GM12891 (cell line): ENCODE data around the gene HMHB1. TPM values are rescaled to one million over a fixed set of nuclear protein-coding genes. Genes with fewer than 3 reads are reported as not detected.

Experiments used
- DNase-seq: peaks from one replicate; pipeline ENCODE4 v3.0.0; 2011; ENCODE audit warnings: low spot score; ENCODE audit not compliant: insufficient read length
- FAIRE-seq: peaks from 2 replicates; lab custom pipeline; 2011; peaks lifted over from hg19 to GRCh38; lab: Jason Lieb, UNC
- PAX5 ChIP-seq: IDR thresholded peaks from 2 replicates; pipeline ENCODE4 v1.6.1; 2011; ENCODE audit warnings: low read length, moderate library complexity, mild to moderate bottlenecking; ENCODE audit not compliant: insufficient read depth, severe bottlenecking
- POLR2A ChIP-seq: IDR thresholded peaks from 2 replicates; pipeline ENCODE4 v1.6.1; 2011; ENCODE audit warnings: low read depth, low read length, control low read depth
- POLR2AphosphoS5 ChIP-seq: IDR thresholded peaks from 2 replicates; pipeline ENCODE4 v1.6.1; 2011; ENCODE audit warnings: low read depth, low read length, control low read depth
- POU2F2 ChIP-seq: IDR thresholded peaks from 2 replicates; pipeline ENCODE4 v1.6.1; 2011; ENCODE audit warnings: low read depth, mild to moderate bottlenecking, control low read depth, low read length, moderate library complexity
- SPI1 ChIP-seq: IDR thresholded peaks from 2 replicates; pipeline ENCODE4 v1.6.1; 2011; ENCODE audit warnings: low read depth, low read length, control low read depth
- TAF1 ChIP-seq: IDR thresholded peaks from 2 replicates; pipeline ENCODE4 v1.6.1; 2011; ENCODE audit warnings: low read depth, low read length, control low read depth
- polyA plus RNA-seq: library from polyadenylated mRNA; unstranded; fragments of >200 nt; gene quantifications from one replicate; pipeline ENCODE4 v1.2.1, GENCODE V29; 2012; ENCODE audit warnings: low read depth, missing spikeins, inconsistent platforms; ENCODE audit not compliant: missing spikeins

Gene HMHB1
- 13.2 TPM for polyA plus RNA-seq

- FAIRE-seq (peak; percentile 93), DNase-seq (no peak)
- TF ChIP-seq TAF1 (0 out of 2 replicates have a peak, but pooled peaks have one; percentile 27), SPI1 (peak; percentile 36; the same call in 1 of the 2 replicates), PAX5 (no peak), POU2F2 (0 out of 2 replicates have a peak, but pooled peaks have one; percentile 26), POLR2A (peak; percentile 39; the same call in 1 of the 2 replicates), POLR2AphosphoS5 (0 out of 2 replicates have a peak, but pooled peaks have one; percentile 49)
Observed at GRCh38 chr5:143812085-143812705, at the start of gene HMHB1. Gene HMHB1 (plus strand): TSS chr5:143812161.

- no peak for FAIRE-seq
- TF ChIP-seq TAF1 = no peak
- no peak for TF ChIP-seq POU2F2
- TF ChIP-seq POLR2AphosphoS5 = no peak
- no peak for TF ChIP-seq SPI1
Observed at GRCh38 chr5:143762636-143763220, 49.2 kb upstream of the HMHB1 start.

GRCh38 chr5:143767162-143767561 lies 44.8 kb upstream of the HMHB1 start:
- FAIRE-seq = no peak
- TF ChIP-seq TAF1 = no peak
- no peak for TF ChIP-seq PAX5
- no peak for TF ChIP-seq POLR2A
- no peak for TF ChIP-seq POLR2AphosphoS5
- TF ChIP-seq SPI1 = no peak
- TF ChIP-seq POU2F2 = no peak
- DNase-seq = no peak

More at GRCh38 chr5:143762636-143763220, 49.2 kb upstream of the HMHB1 start:
- DNase-seq = no peak

DNA sequence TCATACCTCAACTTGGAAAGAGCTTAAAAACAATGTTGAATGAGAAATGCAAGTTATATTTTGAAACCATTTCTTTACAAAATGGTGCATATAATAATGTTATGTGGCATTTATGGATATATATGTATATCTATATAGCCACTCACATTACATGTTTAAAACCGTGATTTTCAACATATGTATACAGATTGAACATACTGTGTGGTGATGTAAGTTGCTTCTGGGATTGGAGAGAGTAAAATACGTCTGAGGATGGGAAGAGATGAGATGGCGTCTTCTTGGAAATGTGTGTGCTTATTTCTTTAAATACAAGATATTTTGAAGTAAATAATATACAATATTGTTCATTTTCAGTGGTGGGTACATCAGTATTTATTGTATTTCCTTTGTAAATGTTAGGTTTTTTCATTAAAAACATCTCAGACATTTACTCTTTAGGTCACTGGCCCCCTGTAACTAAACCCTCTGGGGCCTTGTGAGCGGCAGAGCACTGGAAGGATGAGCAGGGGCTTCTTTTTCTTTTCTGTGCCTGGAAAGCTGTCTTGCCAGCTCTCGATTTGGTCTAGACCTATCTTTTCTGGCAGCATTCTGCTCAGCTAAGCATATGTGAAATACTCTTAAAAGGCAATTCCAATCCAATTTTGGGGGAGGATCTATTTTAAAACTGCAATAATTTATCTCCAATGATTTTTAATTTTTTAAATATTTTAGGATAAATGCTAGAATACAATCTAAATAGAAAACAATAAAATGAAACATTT lies 42.8 kb upstream of the HMHB1 start:
- TF ChIP-seq POLR2A = no peak
- TF ChIP-seq PAX5 = no peak
- TF ChIP-seq TAF1 = no peak
- TF ChIP-seq SPI1 = no peak
- no peak for TF ChIP-seq POU2F2
- no peak for TF ChIP-seq POLR2AphosphoS5
- DNase-seq (no peak), FAIRE-seq (no peak)

DNA sequence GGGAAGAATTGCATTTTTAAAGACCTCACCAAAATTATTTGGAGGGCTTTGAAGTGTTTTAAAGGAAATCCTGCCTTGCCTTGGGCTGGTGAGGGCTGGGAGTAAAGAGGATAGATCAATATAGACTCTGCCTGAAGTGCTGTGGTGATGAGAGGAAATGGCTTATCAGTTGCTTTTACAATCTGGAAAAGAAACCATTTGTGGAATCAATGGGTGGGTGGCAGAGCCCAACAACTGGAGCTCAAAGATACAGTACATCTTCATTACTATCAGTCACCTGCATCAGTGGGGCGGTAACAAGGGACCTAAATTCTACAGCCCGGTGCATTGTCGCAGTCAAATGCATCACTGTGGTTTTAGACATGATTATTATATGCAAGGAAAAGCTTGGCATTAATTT lies 41.5 kb upstream of the HMHB1 start:
- FAIRE-seq = peak; percentile 28
- TF ChIP-seq POLR2AphosphoS5 (no peak), TAF1 (no peak), POLR2A (no peak), POU2F2 (no peak), SPI1 (no peak), PAX5 (no peak)
- DNase-seq = no peak

DNA sequence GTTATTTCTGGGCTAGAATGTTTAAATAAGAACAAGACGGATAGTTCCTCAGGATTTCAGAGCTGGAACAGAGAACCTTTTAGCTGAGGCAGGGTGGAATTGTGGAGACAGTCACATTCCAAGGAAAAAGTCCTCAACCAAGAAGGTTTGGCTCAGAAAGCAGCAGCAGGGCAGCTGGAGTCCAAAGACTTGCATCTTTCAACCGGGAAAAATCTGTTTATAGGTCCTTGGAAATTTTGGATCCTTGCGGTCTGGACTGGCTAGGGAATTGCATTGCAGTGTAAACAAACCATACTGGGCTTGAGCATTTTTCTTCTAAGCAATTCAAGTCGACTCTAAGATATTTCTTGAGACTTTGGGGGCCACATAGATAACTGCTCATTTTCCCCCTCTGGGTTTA lies 40.8 kb upstream of the HMHB1 start:
- no peak for DNase-seq
- no peak for TF ChIP-seq POLR2AphosphoS5
- FAIRE-seq = no peak

DNA sequence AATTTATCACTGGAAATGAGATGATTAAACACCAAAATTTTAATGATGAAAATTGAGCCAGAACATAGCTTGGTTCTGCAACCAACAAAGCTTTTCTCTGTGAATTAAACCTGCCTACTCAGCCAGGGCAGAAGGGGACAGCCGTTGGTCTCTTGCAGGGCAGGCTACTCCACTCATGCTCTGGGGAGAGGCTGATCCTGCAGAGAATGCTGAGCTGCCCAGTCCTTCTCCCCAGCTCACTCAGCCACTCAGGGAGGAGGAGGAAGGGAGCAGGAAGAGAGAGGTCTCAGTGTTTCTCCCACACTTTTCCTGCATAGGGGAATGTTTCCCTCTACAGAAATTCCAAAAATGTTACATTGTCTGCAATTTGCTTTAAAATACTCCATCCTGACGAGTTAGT lies 40.4 kb upstream of the HMHB1 start:
- no peak for TF ChIP-seq POLR2A
- TF ChIP-seq POU2F2 = no peak
- no peak for TF ChIP-seq SPI1
- no peak for FAIRE-seq
- no peak for DNase-seq

DNA sequence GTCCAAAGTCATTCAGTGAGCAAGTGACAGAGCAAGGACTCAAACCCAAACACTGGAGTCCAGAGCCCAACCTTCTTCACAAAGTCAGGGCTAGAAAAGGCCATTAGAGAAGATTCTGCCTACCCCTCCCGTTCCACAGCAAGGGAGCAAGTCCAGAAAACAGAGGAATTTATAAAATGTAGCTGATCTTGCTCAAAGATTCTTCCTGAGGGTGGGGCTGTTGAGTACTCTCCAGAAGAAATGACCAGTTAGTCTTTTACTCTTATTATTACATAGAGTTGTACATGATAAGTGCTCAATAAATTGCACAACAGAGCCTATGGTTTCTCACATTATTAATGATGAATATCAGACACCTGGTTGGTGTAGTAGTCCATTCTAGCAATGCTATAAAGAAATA lies 39.3 kb upstream of the HMHB1 start:
- FAIRE-seq (no peak), DNase-seq (no peak)

GRCh38 chr5:143775258-143775657 lies 36.7 kb upstream of the HMHB1 start:
- no peak for TF ChIP-seq PAX5
- no peak for TF ChIP-seq POLR2A
- no peak for TF ChIP-seq TAF1
- 0 out of 2 replicates have a peak, but pooled peaks have one; percentile 12 for TF ChIP-seq SPI1
- no peak for TF ChIP-seq POU2F2
- FAIRE-seq = no peak
- no peak for DNase-seq

More for the DNA sequence above, 39.3 kb upstream of the HMHB1 start:
- TF ChIP-seq POLR2AphosphoS5 = no peak
- TF ChIP-seq PAX5 = no peak
- no peak for TF ChIP-seq POLR2A
- no peak for TF ChIP-seq TAF1
- no peak for TF ChIP-seq SPI1
- TF ChIP-seq POU2F2 = no peak
